Duodenal mucosa (tissue), 2 donors: ENCODE results near the gene WWOX.

Source experiments
- H3K27ac ChIP-seq: one replicate; pipeline ENCODE4 v1.7.0; 2013; ENCODE audit warnings: low read depth, low read length
- H3K27me3 ChIP-seq, 2 donors: one replicate each; pipeline ENCODE4 v1.7.0; 2013; ENCODE audit warnings: low read length in 2 of 2, control low read depth in 1 of 2; ENCODE audit not compliant: insufficient read depth in 2 of 2, control insufficient read depth in 1 of 2
- H3K36me3 ChIP-seq, 2 donors: one replicate each; pipeline ENCODE4 v1.7.0; 2013; ENCODE audit warnings: low read length in 2 of 2, control low read depth in 1 of 2; ENCODE audit not compliant: insufficient read depth in 2 of 2, control insufficient read depth in 1 of 2
- H3K4me1 ChIP-seq, 2 donors: one replicate each; pipeline ENCODE4 v1.7.0; 2013; ENCODE audit warnings: low read length in 2 of 2, control low read depth in 1 of 2; ENCODE audit not compliant: insufficient read depth in 2 of 2, control insufficient read depth in 1 of 2
- H3K4me3 ChIP-seq, 2 donors: one replicate each; pipeline ENCODE4 v1.7.0; 2013; ENCODE audit warnings: low read length in 2 of 2, low read depth in 1 of 2
- H3K9ac ChIP-seq, 2 donors: one replicate each; pipeline ENCODE4 v1.7.0; 2013; ENCODE audit warnings: low read length in 2 of 2, low read depth in 1 of 2
- H3K9me3 ChIP-seq, 2 donors: one replicate each; pipeline ENCODE4 v1.7.0; 2013; ENCODE audit warnings: low read length in 2 of 2, control low read depth in 1 of 2; ENCODE audit not compliant: control insufficient read depth in 1 of 2

Gene WWOX

DNA sequence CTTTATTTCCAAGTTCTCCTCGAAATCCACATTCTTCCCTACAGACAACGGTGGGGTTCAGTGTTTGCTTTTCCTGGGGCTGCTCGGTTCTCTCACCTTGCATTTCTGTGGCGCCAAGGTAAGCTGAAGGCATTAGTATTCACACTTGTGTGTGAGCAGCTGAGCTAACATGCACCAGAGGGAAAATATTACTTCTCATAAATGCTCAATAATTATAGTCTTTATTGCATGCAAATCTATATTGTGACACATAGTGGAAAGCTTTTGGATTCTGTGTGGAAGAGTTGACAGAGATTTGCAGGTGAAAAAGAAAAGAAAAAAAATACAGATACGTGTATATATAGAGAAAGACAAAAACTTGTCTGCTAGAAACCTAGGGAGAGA lies 1089.3 kb downstream of the WWOX start:
- Histone ChIP-seq H3K9me3 (no peaks in the 10 kb centered on the region), H3K36me3 (no peaks in the 10 kb centered on the region), H3K27ac (no peak overlapping the region), H3K27me3 (no peaks in the 10 kb centered on the region), H3K4me3 (no peak overlapping the region), H3K4me1 (no peaks in the 10 kb centered on the region), H3K9ac (no peak overlapping the region)

DNA sequence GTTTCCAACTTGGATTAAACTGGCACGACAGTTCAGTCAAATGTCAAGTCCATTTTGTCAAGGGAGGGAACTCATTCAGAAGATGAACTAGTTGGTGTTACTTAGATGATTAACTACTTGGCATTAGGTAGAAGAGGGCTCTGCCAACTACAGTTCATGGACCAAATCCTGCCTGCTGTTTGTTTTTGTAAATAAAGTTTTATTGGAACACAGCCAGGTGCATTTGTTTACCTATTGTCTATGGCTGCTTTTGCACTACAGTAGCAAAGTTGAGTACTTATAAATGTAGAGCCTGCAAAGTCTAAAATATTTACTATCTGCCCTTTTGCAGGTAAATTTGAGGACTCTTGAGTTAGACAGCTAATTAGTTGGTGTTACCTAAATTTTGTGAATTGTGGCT lies 1091.1 kb downstream of the WWOX start:
- H3K27ac ChIP-seq, result no peak overlapping the region
- no peaks in the 10 kb centered on the region for H3K9me3 ChIP-seq
- H3K36me3 ChIP-seq, result no peaks in the 10 kb centered on the region
- no peaks in the 10 kb centered on the region for H3K4me1 ChIP-seq
- H3K27me3 ChIP-seq, result no peaks in the 10 kb centered on the region
- no peak overlapping the region for H3K4me3 ChIP-seq
- H3K9ac ChIP-seq, result no peak overlapping the region

DNA sequence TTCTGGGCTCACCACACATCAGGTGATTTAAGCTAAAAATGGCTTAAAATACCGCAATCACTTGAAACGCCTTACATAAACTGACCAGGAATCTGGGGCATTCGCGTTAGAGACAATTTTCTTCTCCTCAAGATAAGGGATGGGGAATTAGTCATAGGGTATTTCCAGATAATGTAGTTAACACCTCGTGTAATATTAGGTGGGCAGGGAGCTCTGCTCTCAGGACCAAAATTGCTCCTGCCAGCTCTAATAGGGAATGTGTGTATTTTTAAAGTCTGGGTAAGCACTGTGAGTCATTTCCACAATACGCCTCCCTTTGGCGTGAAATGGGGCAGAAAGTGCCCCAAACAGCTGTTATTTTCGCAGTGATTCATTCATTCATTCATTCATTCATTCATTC lies 1092.5 kb downstream of the WWOX start:
- no peaks in the 10 kb centered on the region for H3K4me1 ChIP-seq
- no peaks in the 10 kb centered on the region for H3K36me3 ChIP-seq
- no peak overlapping the region for H3K27ac ChIP-seq
- H3K9ac ChIP-seq, result no peak overlapping the region
- no peak overlapping the region for H3K4me3 ChIP-seq
- H3K9me3 ChIP-seq, result no peaks in the 10 kb centered on the region
- H3K27me3 ChIP-seq, result no peaks in the 10 kb centered on the region

DNA sequence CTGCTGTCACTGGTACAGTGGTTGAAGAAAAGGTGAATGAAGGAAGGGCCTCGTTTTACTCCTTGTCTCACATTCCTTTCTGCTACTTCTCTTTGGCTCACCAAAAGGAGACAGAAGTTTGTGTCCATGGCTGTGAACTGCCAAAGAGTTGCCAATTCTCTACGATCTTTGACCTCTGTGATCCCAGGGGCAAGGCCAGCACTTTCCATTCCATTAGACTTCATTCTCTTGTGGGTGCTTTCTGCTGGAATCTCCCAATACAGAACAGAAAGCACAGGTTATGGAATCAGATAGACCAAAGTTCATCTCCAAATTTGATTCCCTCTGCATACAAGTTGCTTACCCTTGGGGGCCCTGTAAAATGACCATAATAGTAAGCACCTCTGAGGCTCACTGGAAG lies 1093.5 kb downstream of the WWOX start:
- Histone ChIP-seq H3K4me3 (no peak overlapping the region), H3K27me3 (no peaks in the 10 kb centered on the region), H3K36me3 (no peaks in the 10 kb centered on the region), H3K4me1 (no peaks in the 10 kb centered on the region), H3K27ac (no peak overlapping the region), H3K9ac (no peak overlapping the region), H3K9me3 (no peaks in the 10 kb centered on the region)

DNA sequence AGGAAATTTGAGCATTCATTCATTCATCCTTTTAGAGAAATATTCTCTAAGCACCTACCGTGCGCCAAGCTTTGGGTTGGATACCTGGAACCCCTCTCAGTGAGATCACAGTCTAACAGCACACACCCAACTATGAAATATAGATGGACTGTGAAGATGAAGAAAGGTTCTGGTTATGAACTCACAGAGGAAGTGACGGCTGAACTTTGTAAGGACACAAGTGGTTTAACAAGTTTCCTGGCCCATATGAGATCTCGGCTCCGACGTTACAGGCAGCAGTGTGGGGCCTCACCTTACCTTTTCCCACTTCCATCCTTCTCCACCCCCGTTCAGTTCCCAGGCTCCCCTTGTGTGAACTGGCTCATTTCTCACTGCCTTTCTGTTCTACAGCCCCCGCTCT lies 1094.8 kb downstream of the WWOX start:
- Histone ChIP-seq H3K9ac (no peak overlapping the region), H3K4me3 (no peak overlapping the region), H3K4me1 (no peaks in the 10 kb centered on the region), H3K9me3 (no peaks in the 10 kb centered on the region), H3K27ac (no peak overlapping the region), H3K36me3 (no peaks in the 10 kb centered on the region), H3K27me3 (no peaks in the 10 kb centered on the region)

DNA sequence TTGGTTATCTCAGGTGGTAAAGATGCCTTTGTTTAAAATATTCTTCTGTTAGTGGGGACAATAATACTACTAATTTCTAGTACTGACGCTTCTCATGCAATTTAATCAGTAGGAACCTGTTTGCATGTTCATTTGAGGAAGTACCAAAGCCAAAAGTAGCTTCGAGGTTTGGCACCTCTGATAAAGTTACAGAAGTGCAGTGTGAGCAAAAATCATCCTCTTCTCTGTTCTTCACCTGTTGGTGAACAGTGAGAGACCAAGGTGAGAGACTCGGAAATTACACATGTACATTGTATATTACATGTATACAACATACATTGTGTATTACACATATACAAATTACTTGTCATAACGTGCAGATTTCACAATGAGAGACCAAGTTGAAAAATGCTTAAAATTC lies 1096.5 kb downstream of the WWOX start:
- H3K9ac ChIP-seq, result no peak overlapping the region
- H3K36me3 ChIP-seq, result no peaks in the 10 kb centered on the region
- H3K27ac ChIP-seq, result no peak overlapping the region
- H3K4me3 ChIP-seq, result no peak overlapping the region
- no peaks in the 10 kb centered on the region for H3K4me1 ChIP-seq
- H3K27me3 ChIP-seq, result no peaks in the 10 kb centered on the region
- no peaks in the 10 kb centered on the region for H3K9me3 ChIP-seq

DNA sequence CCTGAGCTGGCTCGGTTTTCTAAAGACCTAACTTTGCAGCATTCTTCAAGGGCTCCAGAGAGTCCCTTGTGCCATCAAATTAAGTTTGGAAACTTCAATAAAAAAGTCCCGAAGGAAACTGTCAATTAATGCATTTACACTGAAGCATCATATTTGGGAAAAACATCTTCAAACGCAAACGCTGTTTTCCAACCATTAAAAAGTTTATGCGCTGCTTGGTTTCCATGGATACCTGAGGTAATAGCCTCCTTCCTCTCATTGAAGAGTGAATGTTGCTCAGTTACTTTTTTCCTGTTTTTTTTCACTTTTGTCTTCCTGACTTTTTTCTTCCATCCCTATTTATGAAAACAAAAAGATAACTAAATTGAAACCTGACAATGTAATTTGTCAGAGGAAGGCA lies 1102.0 kb downstream of the WWOX start:
- H3K27ac ChIP-seq, result no peak overlapping the region
- no peaks in the 10 kb centered on the region for H3K27me3 ChIP-seq
- no peaks in the 10 kb centered on the region for H3K36me3 ChIP-seq
- H3K4me3 ChIP-seq, result no peak overlapping the region
- no peaks in the 10 kb centered on the region for H3K9me3 ChIP-seq
- H3K9ac ChIP-seq, result no peak overlapping the region
- H3K4me1 ChIP-seq, result no peaks in the 10 kb centered on the region

DNA sequence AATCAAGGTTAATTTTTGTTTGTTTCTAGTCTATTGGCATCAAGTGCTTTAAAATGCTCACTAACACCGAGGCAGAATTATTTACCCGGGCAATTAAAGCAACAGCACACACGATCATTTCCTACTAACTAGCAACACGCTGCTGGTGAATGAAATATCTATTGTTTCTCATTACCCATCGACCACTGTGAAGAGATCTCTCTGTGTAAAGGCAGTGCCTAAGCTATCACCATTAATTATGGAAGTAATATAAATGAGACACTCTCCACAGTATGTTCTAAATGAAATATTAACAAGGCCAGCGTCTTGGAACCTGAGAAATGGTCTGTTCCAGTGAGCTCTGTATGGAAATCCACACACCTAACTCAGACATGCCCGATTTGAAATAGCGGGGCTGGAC lies 1103.5 kb downstream of the WWOX start:
- no peaks in the 10 kb centered on the region for H3K27me3 ChIP-seq
- H3K4me3 ChIP-seq, result no peak overlapping the region
- H3K9me3 ChIP-seq, result no peaks in the 10 kb centered on the region
- no peaks in the 10 kb centered on the region for H3K36me3 ChIP-seq
- H3K4me1 ChIP-seq, result no peaks in the 10 kb centered on the region
- no peak overlapping the region for H3K27ac ChIP-seq
- H3K9ac ChIP-seq, result no peak overlapping the region

DNA sequence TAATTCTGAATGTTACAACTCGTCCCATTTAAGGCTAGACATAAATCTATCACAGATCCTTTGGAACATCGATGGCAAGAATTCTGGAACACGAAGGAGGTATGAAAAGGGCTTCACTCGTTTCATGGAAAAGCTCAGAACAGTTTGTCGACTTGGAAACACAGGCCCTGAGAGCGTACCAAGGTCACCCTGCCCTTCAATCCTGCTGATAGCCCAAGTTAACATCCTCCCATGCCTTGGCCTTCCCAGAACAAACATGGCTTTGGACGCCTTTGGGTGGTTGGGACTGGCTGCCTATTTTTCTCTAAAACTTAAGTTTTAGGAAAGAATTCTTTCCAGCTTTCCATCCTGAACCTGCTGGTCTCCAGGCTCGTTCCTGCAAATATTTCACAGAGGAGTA lies 1105.0 kb downstream of the WWOX start:
- Histone ChIP-seq H3K4me3 (no peak overlapping the region), H3K27ac (no peak overlapping the region), H3K4me1 (no peaks in the 10 kb centered on the region), H3K36me3 (no peaks in the 10 kb centered on the region), H3K27me3 (no peaks in the 10 kb centered on the region), H3K9me3 (no peaks in the 10 kb centered on the region), H3K9ac (no peak overlapping the region)

DNA sequence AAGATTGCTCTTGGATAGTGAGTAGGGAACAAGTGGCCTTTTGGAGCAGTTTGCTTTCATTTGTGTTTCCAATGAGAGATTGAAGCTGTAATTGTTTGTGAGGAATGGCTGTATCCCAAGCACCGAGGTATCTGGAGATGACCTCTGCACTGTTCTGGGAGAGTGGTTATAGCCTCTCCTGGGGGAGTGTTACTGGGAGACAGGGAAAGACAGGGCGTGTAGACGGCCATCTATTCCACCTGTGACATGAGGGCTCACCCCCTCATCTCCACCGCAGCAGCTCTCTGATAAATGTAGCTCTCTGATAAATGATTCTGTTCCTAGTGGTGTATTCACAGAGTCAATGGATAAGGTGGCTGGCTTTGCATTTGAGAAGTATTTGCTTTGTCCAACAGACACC lies 1107.4 kb downstream of the WWOX start:
- Histone ChIP-seq H3K27me3 (no peaks in the 10 kb centered on the region), H3K9me3 (no peaks in the 10 kb centered on the region), H3K4me3 (no peak overlapping the region), H3K27ac (no peak overlapping the region), H3K9ac (no peak overlapping the region), H3K4me1 (no peaks in the 10 kb centered on the region), H3K36me3 (no peaks in the 10 kb centered on the region)

DNA sequence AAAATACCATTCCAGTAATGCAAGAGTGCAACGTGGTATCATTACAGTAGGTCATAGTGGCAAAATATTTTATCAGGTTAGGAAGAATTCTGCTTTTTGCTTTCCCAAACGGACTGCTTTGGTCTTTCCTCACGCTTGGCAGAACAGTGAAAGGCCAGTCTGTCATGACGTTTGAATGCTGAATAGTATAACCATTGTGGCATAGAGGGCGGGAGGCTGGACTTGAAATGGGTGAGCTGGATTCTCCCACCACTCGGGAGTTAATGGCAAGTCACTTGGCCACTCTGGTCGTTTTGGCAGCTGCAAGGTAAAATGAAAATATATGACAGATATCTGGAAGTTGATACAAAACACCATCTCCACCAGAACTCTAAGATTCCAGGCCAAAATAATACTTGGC lies 1109.9 kb downstream of the WWOX start:
- Histone ChIP-seq H3K9ac (no peak overlapping the region), H3K36me3 (no peaks in the 10 kb centered on the region), H3K4me1 (no peaks in the 10 kb centered on the region), H3K27me3 (no peaks in the 10 kb centered on the region), H3K27ac (no peak overlapping the region), H3K4me3 (no peak overlapping the region), H3K9me3 (peaks cover 0 to 3% of the 10 kb centered on the region in 2 donors)
